GM12878 (cell line): ENCODE results near the gene SLC5A6. TPM values are rescaled to one million over a fixed set of nuclear protein-coding genes. Genes with fewer than 3 reads are reported as not detected.

Experiments
- ATAC-seq: fragments of 200-7000 bp; cut with Tn5 transposase; 3 replicates; pipeline ENCODE4 v1.9.1; 2020; ENCODE audit warnings: mild to moderate bottlenecking, moderate library complexity
- Bru-seq: library from RNA; stranded (reverse); fragments of 400-500 nt; gene quantifications from one replicate; lab custom pipeline; 2021; lab: Mats Ljungman, UMichigan
- BruChase-seq, 2 experiments: library from RNA; stranded (reverse); fragments of 400-500 nt; gene quantifications; one replicate each; lab custom pipeline; 2021; lab: Mats Ljungman, UMichigan
- BruUV-seq: library from RNA; stranded (reverse); fragments of 400-500 nt; replicated peaks from 2 replicates; lab custom pipeline; 2021; lab: Mats Ljungman, UMichigan
- CTCF ChIA-PET: fragments of 300-600 bp; sonication (Branson Sonifier 250); formaldehyde crosslinking; extraction: SDS; loops from one replicate; lab custom pipeline; 2021; ENCODE audit warnings: inconsistent platforms; lab: Yijun Ruan, JAX
- POLR2A ChIA-PET: fragments of 350-600 bp; formaldehyde crosslinking; extraction: SDS; loops from one replicate; lab custom pipeline; 2021; ENCODE audit warnings: inconsistent platforms; lab: Charles Lee
- RAD21 ChIA-PET: fragments of 300-600 bp; sonication (Branson Sonifier 250); formaldehyde crosslinking; loops from one replicate; lab custom pipeline; 2023; ENCODE audit warnings: antibody characterized with exemption; ENCODE audit not compliant: unreplicated experiment; lab: Charles Lee
- SMC1A ChIA-PET: fragments of 300-600 bp; sonication (Branson Sonifier 250); formaldehyde crosslinking; loops from one replicate; lab custom pipeline; 2023; ENCODE audit not compliant: unreplicated experiment, uncharacterized antibody; lab: Charles Lee
- DNase-seq: peaks from one replicate; pipeline ENCODE4 v3.0.0-alpha.2; 2011; ENCODE audit warnings: low read depth, low spot score
- FAIRE-seq: peaks from 3 replicates; lab custom pipeline; 2011; peaks lifted over from hg19 to GRCh38; lab: Jason Lieb, UNC
- H2AFZ ChIP-seq: 2 replicates; pipeline ENCODE4 v1.6.0; 2011; ENCODE audit warnings: low read depth, low read length, control low read depth; ENCODE audit not compliant: control insufficient read depth
- H3K27ac ChIP-seq: 2 replicates; pipeline ENCODE4 v1.5.1; 2011; ENCODE audit warnings: control low read depth; ENCODE audit not compliant: control insufficient read depth, insufficient read depth
- H3K27me3 ChIP-seq, 2 experiments: replicated peaks in 1 of 2; 2 replicates each; pipeline versions ENCODE4 v1.6.0 to v1.6.1; 2011; ENCODE audit warnings: low read length in 1 of 2; ENCODE audit not compliant: control insufficient read depth in 2 of 2, insufficient read depth in 2 of 2
- H3K36me3 ChIP-seq, 2 experiments: 2 replicates each; pipeline ENCODE4 v1.5.1; 2011; ENCODE audit warnings: low read length in 1 of 2; ENCODE audit not compliant: control insufficient read depth in 2 of 2, insufficient read depth in 2 of 2
- H3K4me1 ChIP-seq: 2 replicates; pipeline ENCODE4 v1.6.1; 2011; ENCODE audit warnings: mild to moderate bottlenecking, low read length, moderate library complexity, mixed read lengths; ENCODE audit not compliant: control insufficient read depth, insufficient read depth
- H3K4me2 ChIP-seq: 2 replicates; pipeline ENCODE4 v1.6.0; 2011; ENCODE audit warnings: control low read depth; ENCODE audit not compliant: control insufficient read depth, insufficient read depth
- H3K4me3 ChIP-seq: fragments of 200-600 bp; sonication (generic); 2 replicates; pipeline ENCODE4 v1.5.1; 2016
- H3K79me2 ChIP-seq: 2 replicates; pipeline ENCODE4 v1.6.0; 2011; ENCODE audit warnings: low read length; ENCODE audit not compliant: control insufficient read depth, insufficient read depth
- H3K9ac ChIP-seq: 2 replicates; pipeline ENCODE4 v1.8.0; 2011; ENCODE audit warnings: low read length, control low read depth, mixed read lengths; ENCODE audit not compliant: control insufficient read depth, insufficient read depth
- H3K9me3 ChIP-seq: replicated peaks from 3 replicates; pipeline ENCODE4 v1.5.1; 2011; ENCODE audit warnings: mild to moderate bottlenecking, low read length; ENCODE audit not compliant: control insufficient read depth, insufficient read depth
- H4K20me1 ChIP-seq: 2 replicates; pipeline ENCODE4 v1.6.0; 2011; ENCODE audit not compliant: control insufficient read depth, insufficient read depth
- BACH1 ChIP-seq: fragments of 450-650 bp; IDR thresholded peaks from 2 replicates; pipeline ENCODE4 v1.6.1; 2017; ENCODE audit warnings: mild to moderate bottlenecking, borderline replicate concordance
- DPF2 ChIP-seq: fragments of 450-650 bp; IDR thresholded peaks from 2 replicates; pipeline ENCODE4 v1.6.1; 2017; ENCODE audit warnings: mild to moderate bottlenecking
- E4F1 ChIP-seq: fragments of 450-650 bp; IDR thresholded peaks from 2 replicates; pipeline ENCODE4 v1.6.1; 2018; ENCODE audit warnings: borderline replicate concordance, mild to moderate bottlenecking; ENCODE audit not compliant: partially characterized antibody
- ESRRA ChIP-seq: IDR thresholded peaks from 2 replicates; pipeline ENCODE4 v1.6.1; 2012; ENCODE audit warnings: mild to moderate bottlenecking, low read length, improper control_type of control experiment
- FOS ChIP-seq: IDR thresholded peaks from 3 replicates; pipeline ENCODE4 v1.6.1; 2011; ENCODE audit warnings: borderline replicate concordance; ENCODE audit not compliant: insufficient read length; ENCODE audit errors: extremely low read depth
- GATAD2B ChIP-seq: fragments of 450-650 bp; conservative IDR thresholded peaks from 2 replicates; pipeline ENCODE4 v1.6.1; 2017; ENCODE audit warnings: low read depth, mild to moderate bottlenecking, moderate library complexity
- IRF3 ChIP-seq: fragments of 450-650 bp; IDR thresholded peaks from 2 replicates; pipeline ENCODE4 v1.6.1; 2014; ENCODE audit warnings: mild to moderate bottlenecking
- RB1 ChIP-seq: fragments of 450-650 bp; formaldehyde crosslinking; IDR thresholded peaks from 2 replicates; pipeline ENCODE4 v1.6.1; 2017; ENCODE audit warnings: mild to moderate bottlenecking, borderline replicate concordance
- SPI1 ChIP-seq: IDR thresholded peaks from 2 replicates; pipeline ENCODE4 v1.6.1; 2011; ENCODE audit warnings: low read depth, mild to moderate bottlenecking, low read length, moderate library complexity, borderline replicate concordance; ENCODE audit not compliant: insufficient read depth
- TBL1XR1 ChIP-seq: IDR thresholded peaks from 2 replicates; pipeline ENCODE4 v1.6.1; 2012; ENCODE audit warnings: low read depth, low read length, improper control_type of control experiment
- WGBS: methylation state at CpG from one replicate; pipeline ENCODE4 v1.1.6; 2016; ENCODE audit warnings: low lambda C conversion rate; ENCODE audit not compliant: insufficient replicate concordance, insufficient coverage; ENCODE audit errors: missing lambda C conversion rate; 5-methylcytosine and 5-hydroxymethylcytosine counted together
- in situ Hi-C: fragments of 300-500 bp; cut with MboI; formaldehyde crosslinking; loops from 9 replicates; pipeline ENCODE4 v1.14.3; 2018; ENCODE audit warnings: mixed read lengths
- intact Hi-C: fragments of 100-400 bp; cut with micrococcal nuclease; formaldehyde crosslinking; loops from one replicate; pipeline ENCODE4 v1.14.2; 2022; ENCODE audit not compliant: unreplicated experiment
- long read RNA-seq, 2 experiments: library from polyadenylated mRNA; unstranded; transcript quantifications; one replicate each; pipeline ENCODE4 v2.0.0, GENCODE V29; 2019 to 2020
- polyA minus RNA-seq, 3 experiments: library from RNA; depleted of rRNA, polyadenylated mRNA; stranded (reverse); fragments of >200 nt; gene quantifications; 2 replicates each; pipeline ENCODE4 v1.2.3, GENCODE V29; 2011
- polyA plus RNA-seq, 11 experiments: library from polyadenylated mRNA; depleted of rRNA in 4 of 11; unstranded in 6 of 11; stranded (reverse) in 5 of 11; fragments of >200 nt; fragmentation: Nextera tagmentation in 4 of 11; fragmentation: Illumina TruSeq in 1 of 11; extraction: Ambion mirVana in 4 of 11; extraction: Trizol in 1 of 11; gene quantifications; 1 replicate in 1 of 11; 2 replicates in 10 of 11; pipeline versions ENCODE4 v1.2.1 to v1.2.3, GENCODE V29; 2011 to 2016; ENCODE audit warnings: inconsistent platforms in 2 of 11, missing spikeins in 2 of 11, low read depth in 1 of 11
- total RNA-seq, 4 experiments: library from RNA; depleted of rRNA in 3 of 4; stranded (reverse); fragments of >200 nt in 3 of 4; fragmentation: Illumina TruSeq in 1 of 4; extraction: Trizol in 1 of 4; gene quantifications; 2 replicates each; pipeline versions ENCODE4 v1.2.1 to v1.2.3, GENCODE V29; 2013 to 2021

The SLC5A6 gene
- 240 and 258 TPM in 2 replicates for total RNA-seq (2013; cell fraction: nucleolus; rRNA removed)
- 52.3 and 53.9 TPM in 2 replicates for total RNA-seq (2014; rRNA removed)
- 27.8 and 29.4 TPM in 2 replicates for total RNA-seq (2014; rRNA removed; fragmentation: Illumina TruSeq; extraction: Trizol)
- 52.8 and 58.5 TPM in 2 replicates for total RNA-seq (2021)
- polyA plus RNA-seq (2011; ENCODE audit: low read depth): 20.7 TPM
- 50.6 and 101 TPM in 2 replicates for polyA plus RNA-seq (2011; rRNA removed)
- 116 and 123 TPM in 2 replicates for polyA plus RNA-seq (2011; cell fraction: cytosol; rRNA removed)
- 527 and 554 TPM in 2 replicates for polyA plus RNA-seq (2011; cell fraction: nucleus; rRNA removed)
- polyA plus RNA-seq (2012): 30.5 and 33.7 TPM in 2 replicates
- polyA plus RNA-seq (2014; fragmentation: Illumina TruSeq; extraction: Trizol): 35.7 and 42.6 TPM in 2 replicates
- 10 to 100 TPM; 13.1 to 13.5 TPM for polyA plus RNA-seq (2014; fragmentation: Nextera tagmentation; extraction: Ambion mirVana)
- 54.3 and 56.8 TPM in 2 replicates for polyA plus RNA-seq (2014; rRNA removed)
- polyA plus RNA-seq (2016; fragmentation: Nextera tagmentation; extraction: Ambion mirVana): 10 to 100 TPM; 60.4 to 67.5 TPM
- 95.3 and 102 TPM in 2 replicates for polyA minus RNA-seq (2011; rRNA and poly(A)+ RNA removed)
- 24.2 and 31.5 TPM in 2 replicates for polyA minus RNA-seq (2011; cell fraction: cytosol; rRNA and poly(A)+ RNA removed)
- polyA minus RNA-seq (2011; cell fraction: nucleus; rRNA and poly(A)+ RNA removed): 86.3 and 152 TPM in 2 replicates
- percentile 89 among the genes with signal in this experiment for Bru-seq, nascent RNA
- BruChase-seq, experiment 1, labeled RNA remaining after a 6-hour chase: percentile 95 among the genes with signal in this experiment
- percentile 92 among the genes with signal in this experiment for BruChase-seq, experiment 2, labeled RNA remaining after a 2-hour chase
- long read RNA-seq, experiment 1, transcript SLC5A6-201 (17 exons, 3,231 nt): major isoform, 10 of 51 reads
- long read RNA-seq, experiment 1, partial matches to known transcripts: 8 of 51 reads
- long read RNA-seq, experiment 1, other reads (novel, unspliced or antisense): 33 of 51 reads
- long read RNA-seq, experiment 2, transcript SLC5A6-201 (17 exons, 3,231 nt): major isoform, 13 of 111 reads
- long read RNA-seq, experiment 2, partial matches to known transcripts: 16 of 111 reads
- long read RNA-seq, experiment 2, other reads (novel, unspliced or antisense): 82 of 111 reads

- Histone ChIP-seq H3K4me2 (peak within 1 kb of the TSS; percentile 84), H3K4me3 (peak within 1 kb of the TSS; percentile 70), H3K4me1 (peaks cover 10% of the 10 kb centered on the region), H3K36me3 (peaks cover 5 to 8% of the 10 kb centered on the region in 2 experiments), H2AFZ (peak within 1 kb of the TSS; percentile 93), H3K9ac (peak within 1 kb of the TSS; percentile 96), H3K27me3 (no peaks in the 10 kb centered on the region), H3K27ac (peak within 1 kb of the TSS; percentile 94), H3K79me2 (peaks cover 52% of the 10 kb centered on the region), H3K9me3 (no peaks in the 10 kb centered on the region), H4K20me1 (no peaks in the 10 kb centered on the region)
- ChIA-PET RAD21 (interaction anchor here (1.4 kb wide), 1 partner anchor 162 kb away, joined by 4 read pairs; no protein-coding TSS in a partner anchor), POLR2A (interaction anchor here (0.5 to 1.5 kb wide), 3 partner anchors 78 to 1439 kb away, joined by 3 to 7 read pairs (median 4); partner anchors contain the start of gene PREB), SMC1A (interaction anchor here (0.6 kb wide), 1 partner anchor 1272 kb away, joined by 3 read pairs; no protein-coding TSS in a partner anchor), CTCF (interaction anchor here (1.6 to 2.0 kb wide), 2 partner anchors 68 to 121 kb away, joined by 3 to 6 read pairs; no protein-coding TSS in a partner anchor)
- WGBS: under 1% methylated on average over 60 of the region's 73 CpGs
- intact Hi-C loops (loop anchor here (10.0 kb wide), 1 partner anchor 143 kb away; the partner anchor contains the start of gene GTF3C2), in situ Hi-C loops (no loop called here)
- FAIRE-seq: peak; percentile 75
- peak; percentile 92 for ATAC-seq
- DNase-seq: no peak
- BruUV-seq: no TSS peak
- TF ChIP-seq SPI1 (no peak), RB1 (0 out of 2 replicates have a peak, but pooled peaks have one; percentile 41), E4F1 (peak; percentile 67), DPF2 (peak; percentile 67; the same call in 1 of the 2 replicates), BACH1 (peak; percentile 34; the same call in 1 of the 2 replicates), FOS (no peak), GATAD2B (peak; percentile 66; the same call in 1 of the 2 replicates), TBL1XR1 (peak; percentile 39; the same call in 1 of the 2 replicates), ESRRA (peak; percentile 10; the same call in 1 of the 2 replicates), IRF3 (no peak)
Measured at GRCh38 chr2:27211943-27212625, at the start of gene SLC5A6, which contains the start of gene ATRAID. SLC5A6 (minus strand) TSS chr2:27212268; CDS start chr2:27207650, 4,618 bp downstream. ATRAID (plus strand) TSS chr2:27212041; CDS start chr2:27212369, 328 bp downstream.
